Uterus (tissue), 4 donors: Measurements from ENCODE around the gene DMXL1. TPM values are rescaled to one million over a fixed set of nuclear protein-coding genes. Genes with fewer than 3 reads are reported as not detected.
"Not testable (repeated sequence)": the region's sequence is repeated elsewhere in the genome, so short reads cannot be mapped to it uniquely, and the experiment has no call there.

ENCODE experiments used
- DNase-seq, 2 donors: peaks; one replicate each; pipeline ENCODE4 v3.0.0-alpha.2; 2019 to 2020
- H3K27ac ChIP-seq, 2 donors: fragments of 200-600 bp; sonication (generic); 1 replicate in 1 of 2; 2 replicates in 1 of 2; pipeline ENCODE4 v1.5.1; 2016 to 2018
- H3K27me3 ChIP-seq, 2 donors: fragments of 200-600 bp; sonication (generic); one replicate each; pipeline ENCODE4 v1.5.1; 2018 to 2019; ENCODE audit warnings: control low read depth in 1 of 2
- H3K36me3 ChIP-seq, 2 donors: fragments of 200-600 bp; sonication (generic); one replicate each; pipeline ENCODE4 v1.5.1; 2019; ENCODE audit warnings: control low read depth in 1 of 2
- H3K4me1 ChIP-seq, 2 donors: fragments of 200-600 bp; sonication (generic); one replicate each; pipeline ENCODE4 v1.5.1; 2018 to 2019; ENCODE audit warnings: control low read depth in 1 of 2
- H3K4me3 ChIP-seq, 2 donors: fragments of 200-600 bp; sonication (generic); 1 replicate in 1 of 2; 2 replicates in 1 of 2; pipeline ENCODE4 v1.5.1; 2018 to 2019; ENCODE audit warnings: mild to moderate bottlenecking in 1 of 2
- H3K9me3 ChIP-seq, 2 donors: fragments of 200-600 bp; sonication (generic); one replicate each; pipeline ENCODE4 v1.5.1; 2019; ENCODE audit warnings: control low read depth in 1 of 2
- CTCF ChIP-seq, 4 experiments: fragments of 200-600 bp in 2 of 4; fragments of 450-650 bp in 2 of 4; sonication (generic) in 2 of 4; IDR thresholded peaks; one replicate each; pipeline ENCODE4 v1.5.1; 2016 to 2019; ENCODE audit warnings: antibody characterized with exemption in 4 of 4, mild to moderate bottlenecking in 2 of 4, moderate library complexity in 1 of 4
- POLR2A ChIP-seq, 2 donors: fragments of 450-650 bp; IDR thresholded peaks; one replicate each; pipeline ENCODE4 v1.6.1; 2016; ENCODE audit warnings: antibody characterized with exemption in 2 of 2, mild to moderate bottlenecking in 1 of 2, moderate library complexity in 1 of 2
- intact Hi-C: fragments of 100-400 bp; cut with DNase I; formaldehyde crosslinking; loops from one replicate; pipeline ENCODE4 v1.15.1; 2023; ENCODE audit warnings: low total_unique reads
- total RNA-seq, 4 donors: library from RNA; depleted of rRNA in 3 of 4; stranded (reverse); fragments of >200 nt in 3 of 4; gene quantifications; one replicate each; pipeline versions ENCODE4 v1.1.0 to v1.2.4, GENCODE V29; 2014 to 2023
- donor health status: DM: yes; HTN: yes; CAD: no.

DMXL1 gene
- total RNA-seq, 4 donors from 2014 or later: 24.4 to 119 (median 56.1) TPM

- no peaks in the 10 kb centered on the region for H3K36me3 ChIP-seq
- intact Hi-C loops: no loop called here
- no peak for TF ChIP-seq CTCF (IDR thresholded peaks at IDR 0.05)
- no peak for TF ChIP-seq POLR2A (IDR thresholded peaks at IDR 0.05)
Observed at GRCh38 chr5:119112151-119112550, 41.3 kb downstream of the DMXL1 start.

GRCh38 chr5:119117237-119117636 is 46.4 kb downstream of the DMXL1 start:
- no peaks in the 10 kb centered on the region for H3K4me1 ChIP-seq
- H3K9me3 ChIP-seq: no peaks in the 10 kb centered on the region
- H3K27ac ChIP-seq: no peak overlapping the region
- H3K4me3 ChIP-seq: no peak overlapping the region
- intact Hi-C loops: no loop called here
- no peaks in the 10 kb centered on the region for H3K36me3 ChIP-seq
- H3K27me3 ChIP-seq: no peaks in the 10 kb centered on the region
- TF ChIP-seq CTCF (IDR thresholded peaks at IDR 0.05) (no peak), POLR2A (IDR thresholded peaks at IDR 0.05) (no peak)
- no peak for DNase-seq

More at GRCh38 chr5:119112151-119112550, 41.3 kb downstream of the DMXL1 start:
- H3K4me1 ChIP-seq: no peaks in the 10 kb centered on the region
- no peaks in the 10 kb centered on the region for H3K27me3 ChIP-seq
- no peaks in the 10 kb centered on the region for H3K9me3 ChIP-seq
- no peak overlapping the region for H3K27ac ChIP-seq
- H3K4me3 ChIP-seq: no peak overlapping the region
- DNase-seq: no peak

- Histone ChIP-seq H3K27ac (no peak overlapping the region), H3K27me3 (no peaks in the 10 kb centered on the region), H3K36me3 (no peaks in the 10 kb centered on the region), H3K9me3 (no peaks in the 10 kb centered on the region), H3K4me3 (no peak overlapping the region), H3K4me1 (no peaks in the 10 kb centered on the region)
- TF ChIP-seq CTCF (IDR thresholded peaks at IDR 0.05) (no peak), POLR2A (IDR thresholded peaks at IDR 0.05) (no peak)
- intact Hi-C loops: no loop called here
- no peak for DNase-seq
Observed at GRCh38 chr5:119118000-119118399, 47.1 kb downstream of the DMXL1 start.

- H3K27ac ChIP-seq: no peak overlapping the region
- no peaks in the 10 kb centered on the region for H3K9me3 ChIP-seq
- no peak overlapping the region for H3K4me3 ChIP-seq
- H3K27me3 ChIP-seq: no peaks in the 10 kb centered on the region
- no peaks in the 10 kb centered on the region for H3K36me3 ChIP-seq
- no peaks in the 10 kb centered on the region for H3K4me1 ChIP-seq
- TF ChIP-seq CTCF (IDR thresholded peaks at IDR 0.05) (no peak), POLR2A (IDR thresholded peaks at IDR 0.05) (no peak)
- DNase-seq: no peak
- intact Hi-C loops: no loop called here
Observed at GRCh38 chr5:119120893-119121292, 50.0 kb downstream of the DMXL1 start.

- H3K27ac ChIP-seq, H3K27me3 ChIP-seq, H3K4me1 ChIP-seq, DNase-seq, H3K36me3 ChIP-seq, intact Hi-C loops, H3K4me3 ChIP-seq, H3K9me3 ChIP-seq: not testable (repeated sequence)
Observed at GRCh38 chr5:119122474-119122873, 51.6 kb downstream of the DMXL1 start.

GRCh38 chr5:119123280-119123679 is 52.4 kb downstream of the DMXL1 start:
- Histone ChIP-seq H3K27ac (no peak overlapping the region), H3K9me3 (no peaks in the 10 kb centered on the region), H3K36me3 (no peaks in the 10 kb centered on the region), H3K27me3 (no peaks in the 10 kb centered on the region), H3K4me3 (no peak overlapping the region), H3K4me1 (no peaks in the 10 kb centered on the region)
- TF ChIP-seq CTCF (IDR thresholded peaks at IDR 0.05): no peak
- TF ChIP-seq POLR2A (IDR thresholded peaks at IDR 0.05): no peak
- intact Hi-C loops: no loop called here
- DNase-seq: no peak
